NCI-H748 (cell line): Measurements from ENCODE around the gene CDH23.
A peak's percentile ranks its signal among the peaks of the same experiment; 100 is the strongest.

ENCODE experiments used
- DNase-seq: peaks from one replicate; lab custom pipeline; 2025; ENCODE audit not compliant: unreplicated experiment; lab: John Stamatoyannopoulos, UW

CDH23 gene

DNA sequence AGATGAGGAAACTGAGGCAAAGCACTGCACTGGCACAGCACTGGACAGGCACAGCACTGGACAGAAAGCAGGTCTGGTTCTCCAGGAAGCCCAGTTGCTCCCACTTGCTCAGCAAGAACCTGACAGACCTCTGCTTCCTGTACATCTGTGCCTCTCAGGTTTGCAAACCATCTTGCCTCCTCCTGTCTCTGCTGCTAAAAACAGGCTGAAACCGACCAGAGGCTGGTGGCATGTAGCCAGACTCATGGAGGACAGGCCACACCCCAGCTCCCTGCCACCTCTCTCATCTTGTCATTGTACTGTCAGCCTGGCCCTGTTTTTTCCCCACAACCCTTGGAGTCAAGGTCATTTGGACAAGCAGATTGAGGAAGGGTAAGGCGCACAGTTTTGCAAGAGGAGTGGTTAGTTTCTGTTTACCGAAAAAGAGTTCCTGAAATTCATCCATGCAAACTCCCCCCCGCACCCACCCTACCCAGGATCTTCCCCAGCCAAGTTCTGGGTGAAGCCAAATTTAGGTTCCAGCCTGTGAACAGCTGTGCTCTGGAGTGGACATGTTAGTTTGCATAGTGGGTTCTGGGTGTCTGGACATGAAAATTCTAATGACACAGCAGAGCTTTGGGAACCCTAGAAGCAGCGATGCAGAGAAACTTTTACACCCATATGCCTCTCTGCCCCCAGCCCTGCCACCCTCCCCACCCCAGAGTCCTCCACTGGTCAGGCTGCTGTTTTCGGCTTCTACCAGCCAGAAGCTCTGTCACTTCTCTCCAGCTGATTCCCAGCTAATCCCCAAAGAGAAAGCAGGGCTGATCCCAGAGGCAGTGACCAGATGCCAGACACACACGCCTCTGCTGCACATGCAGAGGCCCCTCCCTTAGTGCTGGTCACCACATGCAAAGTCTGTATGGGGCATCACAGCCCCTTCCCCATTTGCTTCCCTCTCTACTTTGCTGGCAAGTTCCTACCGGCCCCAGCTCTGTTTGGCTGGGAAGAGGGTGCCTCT, 331.3 kb downstream of the CDH23 start:
- peak; percentile 5 for DNase-seq

DNA sequence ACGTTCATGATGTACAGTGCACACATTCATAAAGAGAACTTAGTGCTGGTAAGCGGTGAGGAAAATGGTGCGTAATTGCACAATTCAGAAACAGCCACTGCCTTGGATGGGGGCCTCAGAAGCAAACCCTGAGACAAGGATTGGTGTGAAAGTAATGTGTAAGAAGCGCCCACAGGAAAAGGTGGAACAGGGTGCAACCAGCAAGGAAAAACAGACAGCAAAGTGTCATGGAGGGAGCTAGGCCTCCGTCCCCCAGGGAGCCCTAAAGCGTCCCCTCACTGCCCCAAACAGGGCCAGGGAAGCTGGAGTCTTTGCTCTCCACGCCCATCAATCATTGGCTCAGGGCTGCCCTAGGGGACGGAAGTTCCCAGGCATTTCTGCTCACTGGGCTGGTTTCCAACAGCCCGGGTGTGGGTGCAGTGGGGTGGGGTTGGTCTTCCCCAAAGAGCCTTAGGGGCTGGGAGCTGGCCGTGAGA, 332.5 kb downstream of the CDH23 start:
- DNase-seq = no peak

DNA sequence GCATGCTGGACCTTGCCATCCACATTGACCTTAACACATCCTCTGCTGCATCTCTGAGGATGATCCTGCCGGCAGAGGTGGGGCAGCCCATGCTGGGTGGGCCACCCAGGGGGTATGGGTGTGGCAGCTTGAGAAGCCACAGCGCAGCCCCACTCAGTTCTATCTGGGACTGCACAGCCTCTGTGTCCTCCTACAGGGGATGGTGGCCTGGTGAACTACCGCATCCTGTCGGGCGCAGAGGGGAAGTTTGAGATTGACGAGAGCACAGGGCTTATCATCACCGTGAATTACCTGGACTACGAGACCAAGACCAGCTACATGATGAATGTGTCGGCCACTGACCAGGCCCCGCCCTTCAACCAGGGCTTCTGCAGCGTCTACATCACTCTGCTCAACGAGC, 335.1 kb downstream of the CDH23 start:
- no peak for DNase-seq

DNA sequence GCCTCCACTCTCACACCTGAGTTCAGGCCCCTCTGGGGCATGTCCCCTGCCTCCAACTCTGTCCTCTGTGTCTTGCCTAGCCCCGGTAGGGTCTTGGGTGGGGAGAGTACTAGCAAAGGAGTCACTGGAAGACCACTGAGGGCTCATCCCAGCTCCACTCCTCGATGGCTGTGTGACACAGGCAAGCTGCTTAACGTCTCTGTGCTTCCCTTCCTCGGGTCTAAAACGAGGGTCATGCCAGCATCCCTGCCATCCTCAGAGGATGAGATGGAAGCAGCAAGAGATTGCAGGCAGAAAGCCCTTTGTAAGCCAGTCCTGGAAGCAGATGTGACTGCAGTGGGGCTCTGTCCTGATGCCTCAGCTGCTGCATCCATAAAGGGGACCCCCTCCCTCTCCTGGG, 338.1 kb downstream of the CDH23 start:
- no peak for DNase-seq

DNA sequence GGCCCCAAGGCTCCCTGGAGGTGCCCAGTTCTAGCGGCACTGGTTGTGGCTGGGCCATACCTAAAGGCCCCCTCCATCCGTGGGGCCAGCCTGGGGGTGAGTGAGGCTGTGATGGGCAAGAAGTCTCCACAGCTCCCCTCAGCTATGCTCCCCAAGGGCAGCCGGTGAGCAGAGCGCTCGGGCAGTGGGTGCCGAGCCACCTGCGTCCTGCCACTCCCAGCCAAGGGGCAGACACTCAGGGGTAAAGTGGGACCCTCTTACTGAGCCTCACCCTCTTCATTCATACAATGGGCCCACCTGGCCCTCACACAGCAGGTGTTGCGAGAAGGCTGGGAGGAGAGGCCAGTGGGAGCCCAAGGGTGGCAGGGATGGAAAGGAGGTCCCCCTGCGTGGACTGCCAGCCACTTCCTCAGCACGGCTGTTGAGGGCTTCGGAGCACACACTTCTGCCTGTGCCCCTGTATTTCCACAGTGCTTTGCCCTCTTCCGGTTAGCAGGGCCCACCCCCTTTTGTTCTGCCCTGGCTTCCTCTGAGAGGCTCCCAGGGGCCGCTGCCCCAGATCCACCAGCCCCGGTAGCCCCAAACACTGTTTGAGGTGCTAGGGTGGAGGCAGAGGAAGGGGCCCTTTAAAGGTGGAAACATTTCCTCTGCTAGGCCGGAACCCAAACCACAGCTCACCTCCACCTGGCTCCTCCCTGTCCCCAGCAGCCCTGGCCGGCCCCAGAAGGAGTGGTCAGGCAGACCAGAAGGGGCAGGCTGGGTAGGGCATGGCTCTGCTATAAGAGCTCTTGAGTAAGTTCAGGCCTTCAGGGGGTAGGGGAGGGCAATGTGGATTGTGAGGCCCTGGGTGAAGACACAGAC, 339.2 kb downstream of the CDH23 start:
- no peak for DNase-seq

DNA sequence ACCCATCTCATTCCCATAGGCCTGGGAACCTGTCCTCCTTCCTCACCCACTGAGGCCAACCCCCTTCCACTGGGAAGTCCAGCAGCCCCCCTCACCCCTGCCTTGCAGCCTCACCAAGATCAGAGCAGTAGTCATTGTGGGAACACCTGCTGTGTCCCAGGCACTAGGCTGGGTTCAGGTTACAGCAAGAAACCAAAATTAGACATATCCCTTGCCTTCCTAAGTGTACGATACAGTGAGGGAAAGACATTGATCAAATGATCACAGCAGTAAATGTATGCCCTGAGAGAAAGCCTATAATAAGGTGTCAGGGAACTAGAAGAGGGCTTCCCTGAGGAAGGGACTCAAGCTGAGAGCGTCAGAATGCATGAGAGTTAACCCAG, 339.8 kb downstream of the CDH23 start:
- DNase-seq = no peak

DNA sequence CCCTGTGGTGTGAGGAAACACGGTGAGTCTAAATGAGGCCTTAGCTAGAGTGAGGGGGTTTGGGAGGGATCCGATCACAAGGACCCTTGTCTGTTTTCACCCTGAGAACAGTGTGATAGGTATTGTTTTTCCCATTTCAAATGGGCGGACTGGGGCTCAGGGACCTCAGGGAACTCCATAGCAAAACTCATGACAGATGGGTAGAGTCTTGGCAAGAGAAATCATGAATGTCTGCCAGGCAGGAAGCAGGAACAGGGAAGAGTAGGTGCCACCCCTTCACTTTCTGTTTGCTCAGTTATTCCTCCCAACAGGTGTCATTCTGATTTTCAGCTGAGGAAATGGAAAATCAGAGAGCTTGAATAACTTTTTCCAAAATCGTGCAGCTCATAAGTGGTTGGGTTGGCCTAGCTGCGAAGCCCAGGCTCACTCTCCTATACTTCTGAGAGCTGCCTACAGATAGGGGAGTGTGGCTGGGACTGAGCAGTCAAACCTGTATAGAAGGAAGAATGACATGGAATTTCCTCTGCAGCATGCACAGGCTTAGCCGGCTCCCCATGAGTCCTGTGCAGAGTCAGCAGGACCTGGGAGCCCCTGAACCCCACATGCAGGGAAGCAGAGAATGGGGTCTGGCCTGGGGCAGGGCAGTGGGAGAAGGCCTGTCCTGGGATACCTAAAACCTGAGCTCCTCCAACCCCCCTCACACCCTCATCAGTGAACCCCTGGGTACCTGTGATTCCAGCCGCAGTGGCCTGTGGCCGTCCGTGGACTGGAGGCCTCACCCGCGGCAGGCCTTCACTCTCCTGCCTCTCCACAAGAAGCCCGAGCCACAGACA, 340.5 kb downstream of the CDH23 start:
- no peak for DNase-seq

DNA sequence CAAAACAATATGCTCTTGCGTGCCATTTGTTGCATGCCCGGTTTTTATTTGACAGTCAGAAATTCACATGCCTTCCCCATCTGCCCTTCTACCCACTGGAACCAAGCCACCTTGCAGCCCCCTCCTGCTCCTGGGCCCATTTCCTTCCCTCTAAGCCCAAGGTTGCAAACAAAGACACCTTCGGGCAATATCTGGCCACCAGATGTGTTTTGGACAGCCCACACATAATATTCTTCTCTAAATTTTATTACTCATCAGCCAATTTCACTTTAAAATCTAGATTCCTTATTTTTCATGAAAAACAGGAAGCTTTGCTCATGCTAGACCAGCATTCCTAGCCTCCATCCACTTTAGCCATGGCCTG, 341.1 kb downstream of the CDH23 start:
- DNase-seq = no peak

DNA sequence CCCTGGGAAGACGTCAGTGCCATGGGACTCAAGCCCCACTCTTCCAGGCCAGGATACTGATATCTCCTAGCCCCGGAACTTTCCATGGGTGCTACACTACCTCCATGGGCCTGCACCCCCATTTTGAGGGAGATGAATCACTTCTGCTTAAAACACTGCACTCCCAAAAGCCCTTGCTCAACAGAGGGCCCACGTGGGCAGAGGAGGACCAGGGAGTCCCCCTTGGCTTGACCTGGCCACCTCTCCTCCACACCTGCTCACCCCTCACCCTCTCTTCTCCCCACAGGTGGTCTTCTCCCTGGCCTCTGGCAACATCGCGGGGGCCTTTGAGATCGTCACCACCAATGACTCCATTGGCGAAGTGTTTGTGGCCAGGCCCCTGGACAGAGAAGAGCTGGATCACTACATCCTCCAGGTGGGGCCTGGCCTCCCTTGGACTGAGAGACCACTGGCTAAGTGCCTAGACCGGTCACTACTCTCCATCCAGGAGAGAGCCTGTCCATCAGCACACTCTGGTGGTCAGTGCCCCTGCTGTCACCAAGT, 342.7 kb downstream of the CDH23 start:
- no peak for DNase-seq

DNA sequence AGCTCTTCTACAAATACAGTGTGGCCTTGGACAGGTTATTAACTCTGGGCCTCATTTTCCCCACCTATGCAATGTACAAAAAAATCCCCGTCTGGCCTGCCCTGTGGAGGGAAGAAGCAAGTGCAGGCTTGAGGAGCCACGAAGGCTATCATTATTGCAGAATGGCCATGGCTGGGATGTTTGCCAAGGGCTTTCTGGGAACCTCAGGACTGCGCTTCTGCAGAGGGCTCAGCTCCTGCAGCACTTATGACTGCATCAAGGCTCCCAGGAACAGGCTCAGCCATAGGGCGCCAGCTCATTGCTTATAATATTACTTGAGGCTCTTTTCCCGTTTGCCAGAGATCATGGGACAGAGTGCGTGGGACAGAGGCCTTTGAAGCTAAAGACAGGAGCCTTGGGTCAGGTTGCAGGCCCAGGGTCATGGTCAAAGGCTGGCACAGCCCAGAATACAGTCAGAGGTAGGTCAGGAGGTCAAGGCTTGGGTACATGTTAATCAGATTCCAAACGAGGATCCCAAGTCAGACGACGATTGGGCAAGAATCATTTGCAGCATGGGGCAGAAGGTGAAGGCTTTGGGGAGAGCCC, 343.4 kb downstream of the CDH23 start:
- no peak for DNase-seq

DNA sequence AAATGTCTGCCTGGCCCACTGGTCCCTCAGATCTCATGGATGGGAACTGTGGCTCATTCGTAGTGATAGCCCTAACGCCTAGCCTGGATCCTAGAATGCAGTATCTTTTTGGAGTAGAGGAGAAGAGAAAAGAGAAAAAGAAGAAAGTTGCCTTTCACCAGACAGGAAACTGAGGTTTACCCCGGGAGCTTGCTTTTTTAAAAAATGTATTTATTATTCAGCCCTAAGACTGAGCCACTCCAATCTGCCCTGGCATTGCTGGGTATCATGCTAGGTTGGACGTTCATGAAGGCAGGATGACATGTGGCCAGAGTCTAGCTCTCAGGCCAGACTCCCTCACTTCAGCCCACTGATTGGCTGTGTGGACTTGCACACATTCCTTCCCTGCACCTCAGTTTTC, 344.3 kb downstream of the CDH23 start:
- no peak for DNase-seq

DNA sequence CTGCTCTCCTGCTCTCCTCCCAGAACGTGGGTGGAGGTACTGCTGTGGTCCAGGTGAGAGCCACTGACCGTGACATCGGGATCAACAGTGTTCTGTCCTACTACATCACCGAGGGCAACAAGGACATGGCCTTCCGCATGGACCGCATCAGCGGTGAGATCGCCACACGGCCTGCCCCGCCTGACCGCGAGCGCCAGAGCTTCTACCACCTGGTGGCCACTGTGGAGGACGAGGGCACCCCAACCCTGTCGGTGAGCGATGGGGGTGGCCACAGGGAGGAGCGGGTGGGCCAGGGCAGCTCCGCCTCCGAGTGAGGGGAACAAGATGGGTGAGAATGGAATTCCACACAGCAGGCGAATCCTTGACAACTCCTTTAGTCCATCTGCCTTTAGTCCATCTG, 345.0 kb downstream of the CDH23 start:
- no peak for DNase-seq

DNA sequence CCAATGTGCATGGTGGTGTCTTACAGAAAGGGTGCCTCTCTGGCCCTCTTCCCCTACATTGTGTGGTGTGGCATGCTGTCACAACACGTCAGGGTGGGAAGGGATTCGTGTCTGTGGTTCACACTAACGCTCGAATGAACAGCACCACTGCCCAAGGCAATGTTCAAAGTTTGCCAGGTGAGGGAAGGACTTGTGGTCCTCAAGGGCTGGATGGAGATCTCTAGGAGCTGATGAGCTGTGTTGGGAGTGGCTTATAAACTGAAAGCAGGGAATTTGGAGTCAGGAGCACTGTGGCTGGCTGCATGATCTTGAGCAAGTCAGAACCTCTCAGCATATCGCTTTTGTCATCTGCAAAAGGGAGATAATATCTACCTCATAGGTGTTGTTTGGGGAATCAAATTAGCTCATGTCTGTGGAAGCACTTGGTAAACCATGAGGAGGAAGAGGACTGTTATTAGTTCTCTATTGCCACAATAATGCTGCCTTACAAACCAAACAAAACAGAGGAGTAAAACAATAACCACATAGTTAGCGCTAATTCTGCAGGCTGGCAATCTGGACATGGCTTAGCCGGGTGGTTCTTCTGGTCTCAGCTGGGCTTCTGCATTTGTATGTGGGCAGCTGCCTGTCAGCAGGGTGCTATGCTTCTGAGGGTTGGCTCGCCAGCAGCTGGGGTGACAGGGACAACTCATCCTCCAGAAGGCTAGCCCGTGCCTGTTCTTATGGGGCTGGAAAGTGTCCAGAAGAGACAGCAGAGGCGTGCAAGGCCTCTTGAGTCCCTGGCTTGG, 345.8 kb downstream of the CDH23 start:
- peak; percentile 52 for DNase-seq

DNA sequence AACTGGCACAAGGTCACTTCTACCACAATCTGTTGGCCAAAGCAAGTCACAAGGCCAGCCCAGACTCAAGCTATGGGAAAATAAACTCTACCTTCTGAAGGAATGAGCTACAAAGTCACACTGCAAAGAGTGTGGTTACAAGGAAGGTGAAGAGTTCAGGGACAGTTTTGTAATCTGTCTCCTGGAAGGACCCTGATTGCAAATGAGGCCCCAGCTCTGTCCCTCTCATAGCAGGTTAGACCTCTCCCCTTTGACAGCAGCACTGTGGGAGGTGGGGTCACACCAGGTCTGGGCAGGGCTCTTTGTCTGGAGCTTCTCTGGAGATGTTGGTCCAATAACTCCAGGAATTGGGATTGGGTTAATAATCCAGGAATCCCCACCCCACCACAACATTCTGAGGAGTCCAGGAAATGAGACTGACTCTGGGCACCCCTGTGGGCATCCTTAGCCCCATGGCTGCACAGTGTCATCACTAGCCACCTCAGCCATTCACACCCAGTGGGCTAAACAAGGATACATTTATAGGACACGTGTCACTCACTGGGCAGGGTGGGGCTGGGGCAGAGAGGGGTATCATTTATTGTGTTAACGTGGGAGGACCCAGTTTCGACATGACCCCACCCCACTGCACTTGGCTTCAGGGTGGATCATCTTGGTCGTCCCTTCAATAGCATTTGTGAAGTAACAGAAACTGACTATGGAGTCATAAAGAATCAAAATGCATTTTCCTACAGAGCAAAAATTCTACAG, 346.5 kb downstream of the CDH23 start:
- DNase-seq = no peak

DNA sequence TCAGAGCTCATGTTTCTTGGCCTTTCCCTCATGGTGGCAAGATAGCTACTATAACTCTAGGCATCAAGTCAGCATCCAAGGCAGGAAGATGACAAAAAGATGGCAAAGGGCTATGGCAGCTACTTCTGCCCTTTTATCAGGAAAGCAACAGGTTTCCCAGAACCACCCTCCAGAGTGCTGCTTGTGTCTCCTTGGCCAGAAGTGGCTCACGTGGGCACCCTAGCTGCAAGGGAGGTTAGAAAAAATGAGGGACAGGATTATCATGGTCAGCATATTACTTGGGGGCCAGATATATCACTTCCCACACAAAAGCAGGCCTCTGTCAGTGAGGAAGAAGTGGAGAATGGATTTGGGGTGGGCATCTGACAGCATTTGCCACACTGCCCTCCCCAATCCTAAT, 347.1 kb downstream of the CDH23 start:
- DNase-seq = no peak

DNA sequence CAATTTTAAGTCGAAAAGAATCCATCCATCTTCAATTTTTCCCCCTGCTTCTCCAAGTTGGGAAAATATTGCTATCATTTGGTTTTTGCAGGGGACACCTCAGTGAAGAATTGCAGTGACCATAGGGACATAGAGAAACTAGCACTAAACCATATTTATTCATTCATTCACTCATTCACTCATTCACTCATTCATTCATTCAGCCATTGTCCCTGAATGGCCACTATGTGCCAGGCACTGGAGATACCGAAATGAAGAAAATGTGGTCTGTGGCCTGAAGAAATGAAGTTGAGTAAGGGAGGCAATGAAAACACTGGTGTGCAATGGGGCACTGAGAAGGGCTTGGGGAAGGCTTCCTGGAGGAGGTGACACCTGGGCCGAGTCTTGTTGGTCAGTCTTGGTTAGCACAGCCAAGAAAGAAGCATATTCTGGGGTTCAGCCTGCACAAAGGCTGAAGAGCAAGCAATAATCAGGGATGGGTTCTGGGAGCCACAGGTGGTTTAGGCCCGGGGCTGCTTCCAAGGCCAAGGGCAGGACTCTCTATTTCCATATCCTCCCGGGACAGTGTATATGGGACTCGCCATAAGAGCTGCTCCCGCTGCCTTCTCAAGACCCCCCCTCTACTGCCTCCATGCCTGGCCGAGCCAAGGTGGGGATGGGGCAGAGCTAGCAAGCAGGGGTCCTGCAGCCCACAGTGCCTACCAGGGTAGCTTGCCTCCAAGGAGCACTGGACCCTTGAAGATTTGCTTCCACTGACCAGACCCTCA, 348.4 kb downstream of the CDH23 start:
- DNase-seq = no peak

DNA sequence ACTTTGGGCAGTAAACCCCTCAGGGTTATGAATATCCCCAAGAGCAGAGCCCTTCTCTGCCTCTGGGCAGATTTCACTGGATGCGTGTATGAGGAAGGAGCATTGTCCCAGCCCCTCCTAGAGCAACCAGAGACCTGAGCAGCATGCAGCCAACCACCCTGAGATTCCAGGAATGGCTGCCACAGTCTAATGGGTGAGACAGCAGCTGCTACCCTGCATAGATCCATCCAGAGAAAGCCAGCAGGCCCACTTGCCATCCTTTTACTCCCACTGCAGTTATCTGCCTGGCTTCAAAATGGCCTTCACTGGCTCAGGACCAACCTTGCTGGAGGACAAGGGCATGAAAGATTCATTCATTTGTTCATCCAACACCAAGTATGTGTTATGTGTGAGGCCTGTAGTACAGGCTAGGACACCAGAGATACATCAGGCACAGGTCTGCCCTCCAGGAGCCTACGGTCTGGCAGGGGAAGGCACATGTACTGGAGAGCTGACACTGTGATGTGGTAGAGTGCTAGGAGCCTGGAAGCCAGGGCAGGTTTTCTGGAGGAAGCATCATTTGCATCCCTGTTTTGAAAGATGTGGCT, 349.0 kb downstream of the CDH23 start:
- DNase-seq = no peak
